ENCODE data around the gene CLTCL1. TPM values are rescaled to one million over a fixed set of nuclear protein-coding genes. Genes with fewer than 3 reads are reported as not detected.
"Not testable (repeated sequence)": the region's sequence is repeated elsewhere in the genome, so short reads cannot be mapped to it uniquely, and the experiment has no call there.

Gene CLTCL1
- total RNA-seq, result under 1 TPM; 0.16 to 0.33 (median 0.18) TPM

GRCh38 chr22:19291580-19292457 lies at the start of gene CLTCL1:
Gene CLTCL1 (minus strand): TSS chr22:19291719. CDS start chr22:19291641, 78 bp downstream.
- no peaks in the 10 kb centered on the region for H3K36me3 Mint-ChIP-seq (ENCODE audit: insufficient read depth)
- H3K4me3 Mint-ChIP-seq, result peak within 1 kb of the TSS; percentile 87
- peak; percentile 70 to 80 for ATAC-seq
- peaks cover 16% of the 10 kb centered on the region for H3K4me1 Mint-ChIP-seq (ENCODE audit: low read depth)
- H3K27me3 Mint-ChIP-seq (ENCODE audit: low read depth), result peaks cover 30% of the 10 kb centered on the region
- DNase-seq, result peak; percentile 63
- no peaks in the 10 kb centered on the region for H3K9me3 Mint-ChIP-seq

- Mint-ChIP-seq H3K27me3 (ENCODE audit: low read depth) (no peaks in the 10 kb centered on the region), H3K4me3 (no peak overlapping the region), H3K36me3 (ENCODE audit: insufficient read depth) (peaks cover 80% of the 10 kb centered on the region), H3K9me3 (peaks cover 52% of the 10 kb centered on the region), H3K4me1 (ENCODE audit: low read depth) (no peaks in the 10 kb centered on the region)
- DNase-seq (no peak), ATAC-seq (no peak)
These were observed 45.6 kb upstream of the CLTCL1 start for GRCh38 chr22:19337137-19337536.

GRCh38 chr22:19336133-19337075 lies 44.9 kb upstream of the CLTCL1 start:
- Mint-ChIP-seq H3K4me3 (no peak overlapping the region), H3K27me3 (ENCODE audit: low read depth) (no peaks in the 10 kb centered on the region), H3K36me3 (ENCODE audit: insufficient read depth) (peaks cover 80% of the 10 kb centered on the region), H3K9me3 (peaks cover 52% of the 10 kb centered on the region), H3K4me1 (ENCODE audit: low read depth) (no peaks in the 10 kb centered on the region)
- ATAC-seq (no peak), DNase-seq (no peak)

GRCh38 chr22:19331975-19332374 lies 40.5 kb upstream of the CLTCL1 start:
- no peak overlapping the region for H3K4me3 Mint-ChIP-seq
- H3K36me3 Mint-ChIP-seq (ENCODE audit: insufficient read depth), result peaks cover 66% of the 10 kb centered on the region
- DNase-seq, result no peak
- peaks cover 22% of the 10 kb centered on the region for H3K9me3 Mint-ChIP-seq
- ATAC-seq, result no peak
- H3K27me3 Mint-ChIP-seq (ENCODE audit: low read depth), result no peaks in the 10 kb centered on the region
- H3K4me1 Mint-ChIP-seq (ENCODE audit: low read depth), result no peaks in the 10 kb centered on the region

GRCh38 chr22:19331474-19331873 lies 40.0 kb upstream of the CLTCL1 start:
- H3K36me3 Mint-ChIP-seq (ENCODE audit: insufficient read depth), result peaks cover 61% of the 10 kb centered on the region
- H3K27me3 Mint-ChIP-seq (ENCODE audit: low read depth), result no peaks in the 10 kb centered on the region
- DNase-seq (no peak), ATAC-seq (no peak)
- peaks cover 22% of the 10 kb centered on the region for H3K9me3 Mint-ChIP-seq
- H3K4me3 Mint-ChIP-seq, result no peak overlapping the region
- no peaks in the 10 kb centered on the region for H3K4me1 Mint-ChIP-seq (ENCODE audit: low read depth)

GRCh38 chr22:19330865-19331418 lies 39.4 kb upstream of the CLTCL1 start:
- ATAC-seq (no peak), DNase-seq (no peak)
- Mint-ChIP-seq H3K36me3 (ENCODE audit: insufficient read depth) (peaks cover 56% of the 10 kb centered on the region), H3K4me1 (ENCODE audit: low read depth) (no peaks in the 10 kb centered on the region), H3K4me3 (no peak overlapping the region), H3K9me3 (peaks cover 25% of the 10 kb centered on the region), H3K27me3 (ENCODE audit: low read depth) (no peaks in the 10 kb centered on the region)

GRCh38 chr22:19330205-19330604 lies 38.7 kb upstream of the CLTCL1 start:
- peaks cover 50% of the 10 kb centered on the region for H3K36me3 Mint-ChIP-seq (ENCODE audit: insufficient read depth)
- H3K4me1 Mint-ChIP-seq (ENCODE audit: low read depth); H3K27me3 Mint-ChIP-seq (ENCODE audit: low read depth); ATAC-seq; DNase-seq; H3K4me3 Mint-ChIP-seq: not testable (repeated sequence)
- peaks cover 20% of the 10 kb centered on the region for H3K9me3 Mint-ChIP-seq

GRCh38 chr22:19329454-19329853 lies 37.9 kb upstream of the CLTCL1 start:
- Mint-ChIP-seq H3K4me1 (ENCODE audit: low read depth) (no peaks in the 10 kb centered on the region), H3K36me3 (ENCODE audit: insufficient read depth) (peaks cover 45% of the 10 kb centered on the region), H3K9me3 (peaks cover 15% of the 10 kb centered on the region), H3K4me3 (no peak overlapping the region), H3K27me3 (ENCODE audit: low read depth) (no peaks in the 10 kb centered on the region)
- ATAC-seq, result no peak
- no peak for DNase-seq

GRCh38 chr22:19325296-19325948 lies 33.9 kb upstream of the CLTCL1 start:
- H3K9me3 Mint-ChIP-seq, result peaks cover 5% of the 10 kb centered on the region
- peaks cover 20% of the 10 kb centered on the region for H3K36me3 Mint-ChIP-seq (ENCODE audit: insufficient read depth)
- ATAC-seq, result no peak
- no peaks in the 10 kb centered on the region for H3K27me3 Mint-ChIP-seq (ENCODE audit: low read depth)
- H3K4me3 Mint-ChIP-seq, result no peak overlapping the region
- H3K4me1 Mint-ChIP-seq (ENCODE audit: low read depth), result no peaks in the 10 kb centered on the region
- DNase-seq, result no peak

GRCh38 chr22:19323420-19323819 lies 31.9 kb upstream of the CLTCL1 start:
- ATAC-seq; H3K4me3 Mint-ChIP-seq; DNase-seq; H3K4me1 Mint-ChIP-seq (ENCODE audit: low read depth); H3K27me3 Mint-ChIP-seq (ENCODE audit: low read depth); H3K36me3 Mint-ChIP-seq (ENCODE audit: insufficient read depth); H3K9me3 Mint-ChIP-seq: not testable (repeated sequence)

- ATAC-seq, result no peak
- Mint-ChIP-seq H3K9me3 (peaks cover 11% of the 10 kb centered on the region), H3K4me1 (ENCODE audit: low read depth) (no peaks in the 10 kb centered on the region), H3K4me3 (no peak overlapping the region), H3K36me3 (ENCODE audit: insufficient read depth) (peaks cover 2% of the 10 kb centered on the region), H3K27me3 (ENCODE audit: low read depth) (no peaks in the 10 kb centered on the region)
- DNase-seq, result no peak
These were observed 30.2 kb upstream of the CLTCL1 start for GRCh38 chr22:19321757-19322156.

GRCh38 chr22:19320136-19320535 lies 28.6 kb upstream of the CLTCL1 start:
- ATAC-seq; H3K4me1 Mint-ChIP-seq (ENCODE audit: low read depth); H3K36me3 Mint-ChIP-seq (ENCODE audit: insufficient read depth); H3K4me3 Mint-ChIP-seq; DNase-seq; H3K27me3 Mint-ChIP-seq (ENCODE audit: low read depth): not testable (repeated sequence)
- H3K9me3 Mint-ChIP-seq, result peaks cover 17% of the 10 kb centered on the region

- H3K9me3 Mint-ChIP-seq, result peaks cover 19% of the 10 kb centered on the region
- no peaks in the 10 kb centered on the region for H3K4me1 Mint-ChIP-seq (ENCODE audit: low read depth)
- peaks cover 2% of the 10 kb centered on the region for H3K36me3 Mint-ChIP-seq (ENCODE audit: insufficient read depth)
- DNase-seq (no peak), ATAC-seq (no peak)
- H3K27me3 Mint-ChIP-seq (ENCODE audit: low read depth), result no peaks in the 10 kb centered on the region
- H3K4me3 Mint-ChIP-seq, result no peak overlapping the region
These were observed 27.8 kb upstream of the CLTCL1 start for GRCh38 chr22:19319281-19319680.

GRCh38 chr22:19317865-19318264 lies 26.3 kb upstream of the CLTCL1 start:
- ATAC-seq, result no peak
- Mint-ChIP-seq H3K4me1 (ENCODE audit: low read depth) (no peaks in the 10 kb centered on the region), H3K4me3 (no peak overlapping the region)

More at GRCh38 chr22:19317865-19318264, 26.3 kb upstream of the CLTCL1 start:
- DNase-seq, result no peak
- Mint-ChIP-seq H3K9me3 (peaks cover 22% of the 10 kb centered on the region), H3K27me3 (ENCODE audit: low read depth) (no peaks in the 10 kb centered on the region), H3K36me3 (ENCODE audit: insufficient read depth) (peaks cover 2% of the 10 kb centered on the region)

Data from activated T-cell treated with anti-CD3 and anti-CD28 coated beads, Interleukin-2, amount 50 U/mL, for 4 hours (primary cell).